ENCODE measurements around the gene SLC4A1AP. TPM values are rescaled to one million over a fixed set of nuclear protein-coding genes. Genes with fewer than 3 reads are reported as not detected.
A peak's percentile ranks its signal among the peaks of the same experiment; 100 is the strongest.

SLC4A1AP gene
- total and polyA plus RNA-seq, 9 of the 15 experiments (the other 6 are each of a cell fraction or from before 2014, with no cell fraction given): 8.1 to 40.5 (median 35.3) TPM

GRCh38 chr2:27661371-27661770, 2.3 kb upstream of the SLC4A1AP start (continued):
- TF ChIP-seq PCBP2 (IDR thresholded peaks at IDR 0.05; ENCODE audit: low read depth, low read length, poor library complexity, severe bottlenecking) (no peak), GATA2 (CRISPR knock-in tag; IDR thresholded peaks at IDR 0.05) (no peak), MAFF (IDR thresholded peaks at IDR 0.05; ENCODE audit: low read length) (peak; percentile 86), ELF1 (tag; IDR thresholded peaks at IDR 0.05) (no peak), RFX7 (CRISPR knock-in tag; IDR thresholded peaks at IDR 0.05) (no peak), C11orf30 (IDR thresholded peaks at IDR 0.05; ENCODE audit: low read depth) (peak; percentile 75), SOX6 (IDR thresholded peaks at IDR 0.05) (no peak), DPF2 (IDR thresholded peaks at IDR 0.05) (no peak), CC2D1A (IDR thresholded peaks at IDR 0.05) (no peak), KHSRP (IDR thresholded peaks at IDR 0.05) (no peak), L3MBTL2 (IDR thresholded peaks at IDR 0.05) (no peak), TSHZ1 (CRISPR knock-in tag; IDR thresholded peaks at IDR 0.05) (no peak), NR3C1 (CRISPR knock-in tag; IDR thresholded peaks at IDR 0.05) (no peak), MAFG (tag; conservative IDR thresholded peaks at IDR 0.05) (peak; percentile 64), NUFIP1 (IDR thresholded peaks at IDR 0.05; ENCODE audit: partially characterized antibody) (no peak), CCAR2 (IDR thresholded peaks at IDR 0.05; ENCODE audit: low read depth, low read length) (no peak), SP2 (IDR thresholded peaks at IDR 0.05; ENCODE audit: extremely low read depth, low read depth, low read length, poor library complexity, severe bottlenecking) (no peak), MAFK (IDR thresholded peaks at IDR 0.05; ENCODE audit: low read length) (peak; percentile 89), HINFP (tag; conservative IDR thresholded peaks at IDR 0.05; ENCODE audit: low read depth) (no peak), ZNF398 (CRISPR knock-in tag; IDR thresholded peaks at IDR 0.05) (no peak)
- TF ChIP-seq, protein P1, sequence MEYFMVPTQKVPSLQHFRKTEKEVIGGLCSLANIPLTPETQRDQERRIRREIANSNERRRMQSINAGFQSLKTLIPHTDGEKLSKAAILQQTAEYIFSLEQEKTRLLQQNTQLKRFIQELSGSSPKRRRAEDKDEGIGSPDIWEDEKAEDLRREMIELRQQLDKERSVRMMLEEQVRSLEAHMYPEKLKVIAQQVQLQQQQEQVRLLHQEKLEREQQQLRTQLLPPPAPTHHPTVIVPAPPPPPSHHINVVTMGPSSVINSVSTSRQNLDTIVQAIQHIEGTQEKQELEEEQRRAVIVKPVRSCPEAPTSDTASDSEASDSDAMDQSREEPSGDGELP (CRISPR knock-in tag; IDR thresholded peaks at IDR 0.05; ENCODE audit: borderline replicate concordance): no peak
- TF ChIP-seq, protein P2, sequence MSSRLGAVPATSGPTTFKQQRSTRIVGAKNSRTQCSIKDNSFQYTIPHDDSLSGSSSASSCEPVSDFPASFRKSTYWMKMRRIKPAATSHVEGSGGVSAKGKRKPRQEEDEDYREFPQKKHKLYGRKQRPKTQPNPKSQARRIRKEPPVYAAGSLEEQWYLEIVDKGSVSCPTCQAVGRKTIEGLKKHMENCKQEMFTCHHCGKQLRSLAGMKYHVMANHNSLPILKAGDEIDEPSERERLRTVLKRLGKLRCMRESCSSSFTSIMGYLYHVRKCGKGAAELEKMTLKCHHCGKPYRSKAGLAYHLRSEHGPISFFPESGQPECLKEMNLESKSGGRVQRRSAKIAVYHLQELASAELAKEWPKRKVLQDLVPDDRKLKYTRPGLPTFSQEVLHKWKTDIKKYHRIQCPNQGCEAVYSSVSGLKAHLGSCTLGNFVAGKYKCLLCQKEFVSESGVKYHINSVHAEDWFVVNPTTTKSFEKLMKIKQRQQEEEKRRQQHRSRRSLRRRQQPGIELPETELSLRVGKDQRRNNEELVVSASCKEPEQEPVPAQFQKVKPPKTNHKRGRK (tag; IDR thresholded peaks at IDR 0.05): no peak
